ENCODE results near the gene TRIM47.

TRIM47 gene

DNA sequence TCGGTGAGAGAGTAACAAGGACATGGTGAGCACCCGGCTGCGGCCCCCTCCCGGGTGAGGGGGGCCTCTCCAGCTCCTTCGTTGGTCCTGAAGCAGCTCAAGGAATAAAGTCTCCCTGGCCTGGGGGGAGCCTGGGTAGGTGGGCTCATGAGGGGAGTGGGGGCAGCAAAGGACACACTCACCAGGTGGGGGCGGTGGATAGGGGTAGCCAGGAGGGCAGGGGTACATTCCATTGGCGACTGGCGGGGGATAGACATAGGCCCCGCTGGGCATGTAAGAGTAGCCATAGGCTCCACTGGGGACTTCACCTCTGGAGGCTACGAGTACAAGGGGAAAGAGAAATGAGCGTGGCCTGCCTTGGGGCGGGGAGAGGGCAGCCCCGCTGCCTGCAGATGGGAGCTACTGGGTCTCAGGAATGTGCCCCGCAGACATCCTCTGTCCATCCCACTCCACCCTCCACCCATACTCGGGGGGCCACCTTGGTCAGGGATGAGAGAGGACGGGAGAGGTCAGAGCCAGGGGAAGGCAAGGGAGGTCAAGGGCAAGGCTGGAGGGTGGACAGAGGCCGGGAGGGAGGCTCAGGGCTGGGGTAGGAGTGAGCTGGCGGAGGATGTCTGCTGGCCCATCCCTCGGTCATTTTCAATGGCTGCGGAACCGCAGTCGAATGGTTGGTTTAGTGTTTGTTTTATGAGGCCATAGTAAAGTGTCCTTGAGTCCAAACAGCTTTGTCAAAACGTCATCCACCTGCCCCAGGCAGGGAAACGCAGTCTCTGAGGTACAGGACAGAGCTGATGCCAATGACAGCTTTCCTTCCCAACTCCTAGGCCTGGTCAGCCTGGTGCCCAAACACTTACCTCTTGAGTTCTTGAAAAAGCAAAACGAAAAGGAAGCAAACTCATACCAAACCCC is 30.5 kb downstream of the TRIM47 start:
- peaks cover 28% of the 10 kb centered on the region for H3K4me1 ChIP-seq (ENCODE audit: control insufficient read depth, insufficient read depth, low read depth, low read length)
- H3K27ac ChIP-seq (ENCODE audit: low read length, poor library complexity, severe bottlenecking) = no peak overlapping the region
- H2AFZ ChIP-seq (ENCODE audit: low read depth, low read length) = no peak overlapping the region
- H3K9ac ChIP-seq (ENCODE audit: low read length) = no peak overlapping the region
- H4K8ac ChIP-seq (ENCODE audit: low read length) = no peak overlapping the region
- no peak overlapping the region for H3K4me2 ChIP-seq (ENCODE audit: low read length, poor library complexity, severe bottlenecking)
- peaks cover 62 to 65% of the 10 kb centered on the region in 2 experiments for H3K36me3 ChIP-seq (ENCODE audit: control insufficient read depth in 1 of 2, insufficient read depth in 2 of 2, low read depth in 1 of 2, low read length in 2 of 2)
- H2BK12ac ChIP-seq (ENCODE audit: low read length in 2 of 2) = no peak overlapping the region
- H3K23ac ChIP-seq (ENCODE audit: low read length in 2 of 2) = no peak overlapping the region
- H3K18ac ChIP-seq (ENCODE audit: low read depth in 1 of 2, low read length in 2 of 2) = no peak overlapping the region
- peaks cover 17% of the 10 kb centered on the region for H3K79me1 ChIP-seq (replicated peaks; ENCODE audit: low read length, poor library complexity, severe bottlenecking)
- H4K91ac ChIP-seq (ENCODE audit: low read length) = no peak overlapping the region
- H3K9me3 ChIP-seq (ENCODE audit: control insufficient read depth, low read length) = no peaks in the 10 kb centered on the region
- H2BK5ac ChIP-seq (ENCODE audit: low read depth, low read length, poor library complexity, severe bottlenecking) = no peak overlapping the region
- H3K27me3 ChIP-seq (ENCODE audit: control insufficient read depth in 1 of 2, insufficient read depth in 1 of 2, low read length in 2 of 2) = no peaks in the 10 kb centered on the region
- H3K4ac ChIP-seq (ENCODE audit: low read depth in 1 of 2, low read length in 2 of 2) = no peak overlapping the region
- no peak overlapping the region for H3K14ac ChIP-seq (ENCODE audit: low read length in 2 of 2)
- no peak overlapping the region for H2BK15ac ChIP-seq (ENCODE audit: low read depth, poor library complexity, severe bottlenecking)
- no peak for DNase-seq
- H2BK120ac ChIP-seq (ENCODE audit: low read depth, low read length) = no peak overlapping the region
- WGBS = 90% methylated on average over 17 of the region's 25 CpGs
- no peak overlapping the region for H3K4me3 ChIP-seq (ENCODE audit: insufficient read depth in 1 of 2, low read depth in 1 of 2, low read length in 2 of 2)
- H2AK5ac ChIP-seq (ENCODE audit: low read length, severe bottlenecking) = no peak overlapping the region

DNA sequence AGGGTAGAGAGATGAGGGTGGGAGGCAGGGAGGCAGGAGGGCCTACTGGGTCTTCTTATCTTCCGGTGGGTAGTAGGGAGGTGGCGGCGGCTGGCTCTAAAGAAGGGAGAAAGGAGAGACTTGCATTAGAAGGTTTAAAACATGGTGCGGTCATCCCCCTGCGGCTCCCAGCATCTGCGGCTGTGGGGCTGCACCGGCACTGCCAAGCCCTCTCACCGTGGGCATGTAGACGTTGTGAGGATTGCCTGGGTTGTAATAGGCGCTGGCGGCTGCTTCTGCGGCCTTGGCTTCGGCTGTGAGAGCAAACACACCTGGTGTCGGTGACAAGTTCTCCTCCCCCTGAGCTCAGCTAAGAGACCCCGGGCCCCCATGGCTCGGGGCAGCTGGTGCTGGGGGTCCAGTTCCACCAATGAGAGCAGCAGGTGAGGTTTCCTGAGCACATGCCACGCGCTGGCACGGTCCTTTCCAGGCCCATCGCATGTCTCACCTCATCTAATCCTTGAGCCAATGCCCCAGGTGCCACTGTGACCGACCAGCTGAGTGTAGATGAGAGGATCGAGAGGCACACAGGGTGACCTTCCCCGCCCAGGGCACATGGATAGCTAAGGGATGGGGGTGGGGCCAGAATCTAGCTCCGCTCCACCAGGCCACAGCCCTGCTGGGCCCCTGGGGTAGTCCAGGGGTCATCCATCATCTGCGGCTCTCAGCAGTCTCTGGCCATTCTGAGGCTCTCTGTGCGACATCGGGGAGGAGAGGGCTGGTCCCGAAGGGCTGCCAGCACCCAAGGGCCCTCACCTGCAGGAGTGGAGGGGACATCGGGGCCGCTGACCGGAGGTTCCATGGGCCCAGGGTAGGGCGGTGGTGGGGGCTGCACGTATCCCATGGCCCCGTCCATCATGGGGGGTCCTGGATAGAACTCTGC is 31.4 kb downstream of the TRIM47 start:
- H3K23ac ChIP-seq (ENCODE audit: low read length in 2 of 2) = no peak overlapping the region
- peaks cover 28% of the 10 kb centered on the region for H3K4me1 ChIP-seq (ENCODE audit: control insufficient read depth, insufficient read depth, low read depth, low read length)
- 97% methylated on average over 34 of the region's 34 CpGs for WGBS
- H2AFZ ChIP-seq (ENCODE audit: low read depth, low read length) = no peak overlapping the region
- no peaks in the 10 kb centered on the region for H3K27me3 ChIP-seq (ENCODE audit: control insufficient read depth in 1 of 2, insufficient read depth in 1 of 2, low read length in 2 of 2)
- H3K18ac ChIP-seq (ENCODE audit: low read depth in 1 of 2, low read length in 2 of 2) = no peak overlapping the region
- no peak overlapping the region for H2BK120ac ChIP-seq (ENCODE audit: low read depth, low read length)
- no peak overlapping the region for H3K4ac ChIP-seq (ENCODE audit: low read depth in 1 of 2, low read length in 2 of 2)
- H3K4me3 ChIP-seq (ENCODE audit: insufficient read depth in 1 of 2, low read depth in 1 of 2, low read length in 2 of 2) = no peak overlapping the region
- no peaks in the 10 kb centered on the region for H3K9me3 ChIP-seq (ENCODE audit: control insufficient read depth, low read length)
- no peak overlapping the region for H3K27ac ChIP-seq (ENCODE audit: low read length, poor library complexity, severe bottlenecking)
- no peak overlapping the region for H3K9ac ChIP-seq (ENCODE audit: low read length)
- no peak overlapping the region for H2BK5ac ChIP-seq (ENCODE audit: low read depth, low read length, poor library complexity, severe bottlenecking)
- H2BK12ac ChIP-seq (ENCODE audit: low read length in 2 of 2) = no peak overlapping the region
- no peak overlapping the region for H3K4me2 ChIP-seq (ENCODE audit: low read length, poor library complexity, severe bottlenecking)
- H3K14ac ChIP-seq (ENCODE audit: low read length in 2 of 2) = no peak overlapping the region
- H2AK5ac ChIP-seq (ENCODE audit: low read length, severe bottlenecking) = no peak overlapping the region
- peaks cover 17% of the 10 kb centered on the region for H3K79me1 ChIP-seq (replicated peaks; ENCODE audit: low read length, poor library complexity, severe bottlenecking)
- H2BK15ac ChIP-seq (ENCODE audit: low read depth, poor library complexity, severe bottlenecking) = no peak overlapping the region
- no peak overlapping the region for H4K91ac ChIP-seq (ENCODE audit: low read length)
- H4K8ac ChIP-seq (ENCODE audit: low read length) = no peak overlapping the region
- H3K36me3 ChIP-seq (ENCODE audit: control insufficient read depth in 1 of 2, insufficient read depth in 2 of 2, low read depth in 1 of 2, low read length in 2 of 2) = peaks cover 62% of the 10 kb centered on the region in 2 experiments
- DNase-seq = no peak

DNA sequence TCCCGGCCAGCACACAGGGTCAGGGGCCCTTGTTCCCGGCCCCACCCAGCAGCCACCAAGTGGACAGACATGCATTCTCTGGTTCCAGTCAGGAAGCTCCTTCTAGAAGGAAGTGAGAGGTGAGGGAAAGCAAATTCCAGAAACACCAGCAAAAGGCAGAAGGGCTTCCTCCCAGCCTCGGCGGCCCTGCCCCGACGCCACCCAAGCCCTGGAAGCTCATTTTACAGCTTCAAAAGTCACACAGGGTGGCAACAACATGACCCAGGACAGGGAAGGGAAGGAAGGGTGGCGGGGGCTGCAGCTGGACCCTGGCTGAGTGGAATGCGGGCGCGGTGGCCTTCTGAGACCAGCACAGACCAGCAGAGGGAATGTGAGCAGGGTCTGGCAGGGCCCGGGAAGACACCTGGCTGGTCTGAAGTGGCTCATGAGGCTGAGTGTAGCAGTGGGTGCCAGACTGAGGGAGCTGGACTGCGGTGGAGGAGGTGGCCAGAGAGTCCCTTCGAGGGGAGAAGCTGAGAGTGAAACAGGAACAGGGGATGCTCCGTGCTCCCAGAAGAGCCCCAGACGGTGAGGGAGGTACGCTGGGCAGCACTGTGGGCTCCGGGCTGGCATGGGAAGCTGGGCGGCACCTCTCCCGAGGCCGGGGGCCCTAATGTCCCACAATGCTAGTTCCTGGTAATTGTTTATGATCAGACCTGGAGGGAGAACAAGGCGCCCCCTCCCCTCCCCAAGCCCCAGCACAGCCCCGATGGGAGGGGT is 32.3 kb downstream of the TRIM47 start:
- Histone ChIP-seq H2AK5ac (ENCODE audit: low read length, severe bottlenecking) (peak overlapping the region; percentile 60), H3K9me3 (ENCODE audit: control insufficient read depth, low read length) (no peaks in the 10 kb centered on the region), H3K4me2 (ENCODE audit: low read length, poor library complexity, severe bottlenecking) (no peak overlapping the region), H2BK12ac (ENCODE audit: low read length in 2 of 2) (no peak overlapping the region), H3K18ac (ENCODE audit: low read depth in 1 of 2, low read length in 2 of 2) (peak overlapping the region in 1 of 2 experiments; percentile 48), H3K4me1 (ENCODE audit: control insufficient read depth, insufficient read depth, low read depth, low read length) (peaks cover 22% of the 10 kb centered on the region), H3K36me3 (ENCODE audit: control insufficient read depth in 1 of 2, insufficient read depth in 2 of 2, low read depth in 1 of 2, low read length in 2 of 2) (peaks cover 56% of the 10 kb centered on the region in 2 experiments), H3K27me3 (ENCODE audit: control insufficient read depth in 1 of 2, insufficient read depth in 1 of 2, low read length in 2 of 2) (no peaks in the 10 kb centered on the region), H2BK5ac (ENCODE audit: low read depth, low read length, poor library complexity, severe bottlenecking) (no peak overlapping the region), H3K23ac (ENCODE audit: low read length in 2 of 2) (no peak overlapping the region), H3K27ac (ENCODE audit: low read length, poor library complexity, severe bottlenecking) (peak overlapping the region; percentile 27), H4K91ac (ENCODE audit: low read length) (peak overlapping the region; percentile 47), H3K79me1 (replicated peaks; ENCODE audit: low read length, poor library complexity, severe bottlenecking) (peaks cover 17% of the 10 kb centered on the region), H3K14ac (ENCODE audit: low read length in 2 of 2) (no peak overlapping the region), H2BK120ac (ENCODE audit: low read depth, low read length) (no peak overlapping the region), H2BK15ac (ENCODE audit: low read depth, poor library complexity, severe bottlenecking) (no peak overlapping the region), H3K9ac (ENCODE audit: low read length) (no peak overlapping the region), H4K8ac (ENCODE audit: low read length) (peak overlapping the region; percentile 79), H3K4me3 (ENCODE audit: insufficient read depth in 1 of 2, low read depth in 1 of 2, low read length in 2 of 2) (no peak overlapping the region), H2AFZ (ENCODE audit: low read depth, low read length) (no peak overlapping the region), H3K4ac (ENCODE audit: low read depth in 1 of 2, low read length in 2 of 2) (no peak overlapping the region)
- no peak for DNase-seq
- 88% methylated on average over 22 of the region's 22 CpGs for WGBS

All from mesenchymal stem cell (in vitro differentiated cells and primary cell).